ENCODE results near the gene GPRIN1. TPM values are rescaled to one million over a fixed set of nuclear protein-coding genes. Genes with fewer than 3 reads are reported as not detected.

Gene GPRIN1
- total RNA-seq, 1 experiment from 2014 or later = 16.7 TPM

- POLR2A ChIA-PET (ENCODE audit: low non-redundant PET) = no interaction called here
- H3K27ac ChIP-seq (ENCODE audit: low read depth, low read length, poor library complexity, severe bottlenecking) = no peak overlapping the region
- no peaks in the 10 kb centered on the region for H3K9me3 ChIP-seq (ENCODE audit: low read depth, low read length, poor library complexity, severe bottlenecking)
- no peaks in the 10 kb centered on the region for H3K27me3 ChIP-seq (replicated peaks; ENCODE audit: insufficient read depth, low read depth, low read length, poor library complexity)
- H3K36me3 ChIP-seq (ENCODE audit: insufficient read depth, low read length, poor library complexity, severe bottlenecking) = no peaks in the 10 kb centered on the region
- DNase-seq (ENCODE audit: low spot score) = no peak
- BruUV-seq (replicated peaks) = no TSS peak
- intact Hi-C loops (cut with micrococcal nuclease; ENCODE audit: unreplicated experiment) = loop anchor here (10.0 kb wide), 1 partner anchor 379 kb away; no protein-coding TSS in a partner anchor
- CTCF ChIA-PET = no interaction called here
- H3K4me1 ChIP-seq (ENCODE audit: insufficient read depth, low read length, poor library complexity, severe bottlenecking) = no peaks in the 10 kb centered on the region
- no peak for TF ChIP-seq EZH2 (IDR thresholded peaks at IDR 0.05; ENCODE audit: borderline replicate concordance, low read depth, low read length, poor library complexity, severe bottlenecking)
- H3K4me3 ChIP-seq (ENCODE audit: low read depth, low read length, poor library complexity, severe bottlenecking) = no peak overlapping the region
Measured at GRCh38 chr5:176575488-176576422, 34.2 kb downstream of the GPRIN1 start.

DNA sequence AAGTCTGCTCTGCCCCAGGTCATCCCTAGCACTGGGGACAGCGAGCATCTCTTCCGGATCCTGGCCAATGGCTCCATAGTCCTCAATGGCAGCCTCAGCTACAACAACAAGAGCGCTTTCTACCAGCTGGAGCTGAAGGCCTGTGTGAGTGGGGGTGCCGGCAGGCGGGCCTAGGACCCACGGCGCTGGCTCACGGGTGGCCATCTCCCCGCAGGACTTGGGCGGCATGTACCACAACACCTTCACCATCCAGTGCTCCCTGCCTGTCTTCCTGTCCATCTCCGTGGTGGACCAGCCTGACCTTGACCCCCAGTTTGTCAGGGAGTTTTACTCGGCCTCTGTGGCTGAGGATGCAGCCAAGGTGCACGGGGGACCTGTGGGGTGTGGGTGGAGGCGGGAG is 34.9 kb downstream of the GPRIN1 start:
- no TSS peak for BruUV-seq (replicated peaks)
- no peak overlapping the region for H3K4me3 ChIP-seq (ENCODE audit: low read depth, low read length, poor library complexity, severe bottlenecking)
- H3K4me1 ChIP-seq (ENCODE audit: insufficient read depth, low read length, poor library complexity, severe bottlenecking) = no peaks in the 10 kb centered on the region
- H3K27me3 ChIP-seq (replicated peaks; ENCODE audit: insufficient read depth, low read depth, low read length, poor library complexity) = no peaks in the 10 kb centered on the region
- no peaks in the 10 kb centered on the region for H3K9me3 ChIP-seq (ENCODE audit: low read depth, low read length, poor library complexity, severe bottlenecking)
- intact Hi-C loops (cut with micrococcal nuclease; ENCODE audit: unreplicated experiment) = loop anchor here (10.0 kb wide), 1 partner anchor 380 kb away; no protein-coding TSS in a partner anchor
- DNase-seq (ENCODE audit: low spot score) = no peak
- H3K27ac ChIP-seq (ENCODE audit: low read depth, low read length, poor library complexity, severe bottlenecking) = no peak overlapping the region
- CTCF ChIA-PET = no interaction called here
- H3K36me3 ChIP-seq (ENCODE audit: insufficient read depth, low read length, poor library complexity, severe bottlenecking) = no peaks in the 10 kb centered on the region
- POLR2A ChIA-PET (ENCODE audit: low non-redundant PET) = no interaction called here
- no peak for TF ChIP-seq EZH2 (IDR thresholded peaks at IDR 0.05; ENCODE audit: borderline replicate concordance, low read depth, low read length, poor library complexity, severe bottlenecking)
- TF ChIP-seq, protein P1, sequence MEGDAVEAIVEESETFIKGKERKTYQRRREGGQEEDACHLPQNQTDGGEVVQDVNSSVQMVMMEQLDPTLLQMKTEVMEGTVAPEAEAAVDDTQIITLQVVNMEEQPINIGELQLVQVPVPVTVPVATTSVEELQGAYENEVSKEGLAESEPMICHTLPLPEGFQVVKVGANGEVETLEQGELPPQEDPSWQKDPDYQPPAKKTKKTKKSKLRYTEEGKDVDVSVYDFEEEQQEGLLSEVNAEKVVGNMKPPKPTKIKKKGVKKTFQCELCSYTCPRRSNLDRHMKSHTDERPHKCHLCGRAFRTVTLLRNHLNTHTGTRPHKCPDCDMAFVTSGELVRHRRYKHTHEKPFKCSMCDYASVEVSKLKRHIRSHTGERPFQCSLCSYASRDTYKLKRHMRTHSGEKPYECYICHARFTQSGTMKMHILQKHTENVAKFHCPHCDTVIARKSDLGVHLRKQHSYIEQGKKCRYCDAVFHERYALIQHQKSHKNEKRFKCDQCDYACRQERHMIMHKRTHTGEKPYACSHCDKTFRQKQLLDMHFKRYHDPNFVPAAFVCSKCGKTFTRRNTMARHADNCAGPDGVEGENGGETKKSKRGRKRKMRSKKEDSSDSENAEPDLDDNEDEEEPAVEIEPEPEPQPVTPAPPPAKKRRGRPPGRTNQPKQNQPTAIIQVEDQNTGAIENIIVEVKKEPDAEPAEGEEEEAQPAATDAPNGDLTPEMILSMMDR (conservative IDR thresholded peaks at IDR 0.05; ENCODE audit: low read depth, low read length) = no peak

GRCh38 chr5:176574297-176574591 is 35.7 kb downstream of the GPRIN1 start:
- ChIA-PET CTCF (no interaction called here), POLR2A (ENCODE audit: low non-redundant PET) (no interaction called here)
- Histone ChIP-seq H3K4me1 (ENCODE audit: insufficient read depth, low read length, poor library complexity, severe bottlenecking) (no peaks in the 10 kb centered on the region), H3K36me3 (ENCODE audit: insufficient read depth, low read length, poor library complexity, severe bottlenecking) (no peaks in the 10 kb centered on the region), H3K4me3 (ENCODE audit: low read depth, low read length, poor library complexity, severe bottlenecking) (no peak overlapping the region), H3K27ac (ENCODE audit: low read depth, low read length, poor library complexity, severe bottlenecking) (no peak overlapping the region), H3K27me3 (replicated peaks; ENCODE audit: insufficient read depth, low read depth, low read length, poor library complexity) (no peaks in the 10 kb centered on the region), H3K9me3 (ENCODE audit: low read depth, low read length, poor library complexity, severe bottlenecking) (no peaks in the 10 kb centered on the region)
- BruUV-seq (replicated peaks) = no TSS peak
- intact Hi-C loops (cut with micrococcal nuclease; ENCODE audit: unreplicated experiment) = loop anchor here (5.0 to 10.0 kb wide), 3 partner anchors 43 to 381 kb away; partner anchors contain the start of gene CLTB
- TF ChIP-seq, protein P1 (conservative IDR thresholded peaks at IDR 0.05; ENCODE audit: low read depth, low read length) = no peak
- no peak for TF ChIP-seq EZH2 (IDR thresholded peaks at IDR 0.05; ENCODE audit: borderline replicate concordance, low read depth, low read length, poor library complexity, severe bottlenecking)
- DNase-seq (ENCODE audit: low spot score) = no peak

All from A673 (cell line).